ENCODE measurements around the gene ANKRD6. TPM values are rescaled to one million over a fixed set of nuclear protein-coding genes. Genes with fewer than 3 reads are reported as not detected.

The ANKRD6 gene
- total RNA-seq, 3 donors from 2014 or later, result 2.3 to 2.7 (median 2.7) TPM

DNA sequence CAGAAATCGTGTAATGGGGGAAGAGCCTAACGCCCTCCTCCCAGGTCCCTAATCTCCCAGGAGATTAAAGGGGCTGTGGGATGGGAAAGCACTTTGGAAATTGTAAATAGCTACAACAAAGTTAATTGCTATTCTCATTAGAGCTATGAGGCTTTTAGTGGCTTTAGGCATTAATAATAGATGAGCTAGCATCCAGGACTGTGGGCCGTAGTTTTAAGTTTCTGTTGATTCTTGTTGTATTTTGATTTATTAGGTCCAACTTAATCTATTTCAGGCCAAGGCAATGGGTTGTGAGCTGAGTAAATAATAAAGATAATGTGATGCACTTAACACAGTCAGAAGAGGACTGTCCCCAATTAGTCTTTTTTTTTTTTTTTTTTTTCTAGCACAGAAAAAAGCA, 67.7 kb downstream of the ANKRD6 start:
- ATAC-seq (no peak), DNase-seq (no peak)
- no peaks in the 10 kb centered on the region for H3K9me3 Mint-ChIP-seq
- no peaks in the 10 kb centered on the region for H3K27me3 Mint-ChIP-seq (ENCODE audit: low read depth)
- no peaks in the 10 kb centered on the region for H3K4me1 Mint-ChIP-seq (ENCODE audit: low read depth)
- H3K36me3 Mint-ChIP-seq (ENCODE audit: insufficient read depth), result no peaks in the 10 kb centered on the region
- H3K4me3 Mint-ChIP-seq, result no peak overlapping the region

DNA sequence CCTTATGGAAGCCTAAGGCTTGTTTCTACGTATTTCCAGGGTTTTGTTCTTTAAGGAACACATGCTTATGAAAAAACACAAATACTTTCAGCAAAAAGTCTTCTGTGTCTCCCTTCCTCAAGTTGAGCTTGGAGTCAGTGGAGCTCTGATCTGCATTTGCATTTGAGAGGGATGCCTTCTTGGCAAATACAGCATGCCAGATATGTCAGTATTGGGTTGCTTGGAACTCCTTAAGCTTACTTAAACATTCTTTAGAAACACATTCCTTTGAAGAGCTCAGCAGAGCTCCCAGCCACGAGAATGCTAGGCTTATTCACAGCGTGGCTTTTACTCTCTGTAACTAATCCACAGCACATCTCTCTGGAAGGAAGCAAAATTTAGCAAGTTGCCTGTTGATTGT, 68.3 kb downstream of the ANKRD6 start:
- Mint-ChIP-seq H3K4me1 (ENCODE audit: low read depth) (no peaks in the 10 kb centered on the region), H3K4me3 (no peak overlapping the region), H3K27me3 (ENCODE audit: low read depth) (no peaks in the 10 kb centered on the region), H3K36me3 (ENCODE audit: insufficient read depth) (no peaks in the 10 kb centered on the region), H3K9me3 (no peaks in the 10 kb centered on the region)
- DNase-seq, result no peak
- no peak for ATAC-seq

DNA sequence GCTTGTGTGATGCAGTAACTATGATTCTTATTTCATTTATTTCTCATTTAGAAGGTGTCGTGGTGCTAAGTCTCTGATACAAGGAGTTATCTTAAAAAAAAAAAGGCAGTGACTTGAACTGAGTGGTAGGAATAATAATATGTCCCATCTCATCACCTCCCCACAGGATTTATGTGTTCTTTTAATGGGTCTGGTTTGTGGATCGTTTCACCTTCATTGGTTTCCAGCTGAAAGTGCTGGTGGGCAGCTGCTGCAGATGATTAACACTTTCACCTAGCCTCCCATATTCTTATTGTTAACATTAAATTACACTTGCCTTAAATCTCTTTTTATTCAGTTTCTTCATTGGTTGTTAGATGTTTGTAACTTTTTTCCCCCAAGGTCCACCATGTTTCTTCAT, 68.8 kb downstream of the ANKRD6 start:
- ATAC-seq (no peak), DNase-seq (no peak)
- Mint-ChIP-seq H3K27me3 (ENCODE audit: low read depth) (no peaks in the 10 kb centered on the region), H3K9me3 (no peaks in the 10 kb centered on the region), H3K4me1 (ENCODE audit: low read depth) (no peaks in the 10 kb centered on the region), H3K4me3 (no peak overlapping the region), H3K36me3 (ENCODE audit: insufficient read depth) (no peaks in the 10 kb centered on the region)

DNA sequence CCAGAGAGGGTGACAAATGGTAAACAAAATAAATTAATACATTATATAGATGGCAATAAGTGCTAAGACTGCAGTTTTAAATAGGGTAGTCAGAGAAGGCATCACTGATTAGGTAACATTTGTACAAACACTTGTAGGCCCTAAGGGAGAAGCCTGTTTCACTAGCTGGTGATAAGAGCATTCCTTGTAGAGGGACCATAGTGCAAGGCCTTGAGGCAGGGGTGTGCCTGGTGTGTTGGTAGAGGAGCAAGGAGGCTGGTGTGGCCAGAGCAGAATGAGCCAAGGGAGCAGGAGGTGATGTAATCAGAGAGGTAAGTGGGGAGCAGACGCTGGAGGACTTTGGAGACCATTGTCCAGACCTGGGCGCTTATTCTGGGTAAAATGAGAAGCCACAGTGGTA, 70.7 kb downstream of the ANKRD6 start:
- H3K27me3 Mint-ChIP-seq (ENCODE audit: low read depth), result no peaks in the 10 kb centered on the region
- no peak for ATAC-seq
- H3K9me3 Mint-ChIP-seq, result no peaks in the 10 kb centered on the region
- H3K36me3 Mint-ChIP-seq (ENCODE audit: insufficient read depth), result no peaks in the 10 kb centered on the region
- H3K4me1 Mint-ChIP-seq (ENCODE audit: low read depth), result no peaks in the 10 kb centered on the region
- no peak overlapping the region for H3K4me3 Mint-ChIP-seq
- no peak for DNase-seq

DNA sequence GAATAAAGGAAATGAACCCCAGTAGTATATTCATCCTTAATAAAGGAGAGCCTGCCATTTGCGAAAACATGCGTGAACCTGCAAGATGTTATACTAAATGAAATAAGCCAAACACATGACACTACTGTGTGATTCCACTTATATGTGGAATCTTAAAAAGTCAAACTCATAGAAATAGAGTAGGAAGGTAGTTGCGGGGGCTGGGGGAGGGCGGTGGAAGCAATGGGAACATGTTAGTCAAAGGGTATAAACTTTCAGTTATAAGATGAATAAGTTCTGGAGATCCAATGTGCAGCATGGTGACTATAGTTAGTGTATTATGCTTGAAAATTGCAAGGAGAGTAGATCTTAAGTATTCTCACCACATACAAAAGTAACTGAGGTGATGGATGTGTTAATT, 72.9 kb downstream of the ANKRD6 start:
- no peaks in the 10 kb centered on the region for H3K36me3 Mint-ChIP-seq (ENCODE audit: insufficient read depth)
- no peak overlapping the region for H3K4me3 Mint-ChIP-seq
- DNase-seq (no peak), ATAC-seq (no peak)
- H3K27me3 Mint-ChIP-seq (ENCODE audit: low read depth), result no peaks in the 10 kb centered on the region
- peaks cover 3% of the 10 kb centered on the region for H3K4me1 Mint-ChIP-seq (ENCODE audit: low read depth)
- no peaks in the 10 kb centered on the region for H3K9me3 Mint-ChIP-seq

DNA sequence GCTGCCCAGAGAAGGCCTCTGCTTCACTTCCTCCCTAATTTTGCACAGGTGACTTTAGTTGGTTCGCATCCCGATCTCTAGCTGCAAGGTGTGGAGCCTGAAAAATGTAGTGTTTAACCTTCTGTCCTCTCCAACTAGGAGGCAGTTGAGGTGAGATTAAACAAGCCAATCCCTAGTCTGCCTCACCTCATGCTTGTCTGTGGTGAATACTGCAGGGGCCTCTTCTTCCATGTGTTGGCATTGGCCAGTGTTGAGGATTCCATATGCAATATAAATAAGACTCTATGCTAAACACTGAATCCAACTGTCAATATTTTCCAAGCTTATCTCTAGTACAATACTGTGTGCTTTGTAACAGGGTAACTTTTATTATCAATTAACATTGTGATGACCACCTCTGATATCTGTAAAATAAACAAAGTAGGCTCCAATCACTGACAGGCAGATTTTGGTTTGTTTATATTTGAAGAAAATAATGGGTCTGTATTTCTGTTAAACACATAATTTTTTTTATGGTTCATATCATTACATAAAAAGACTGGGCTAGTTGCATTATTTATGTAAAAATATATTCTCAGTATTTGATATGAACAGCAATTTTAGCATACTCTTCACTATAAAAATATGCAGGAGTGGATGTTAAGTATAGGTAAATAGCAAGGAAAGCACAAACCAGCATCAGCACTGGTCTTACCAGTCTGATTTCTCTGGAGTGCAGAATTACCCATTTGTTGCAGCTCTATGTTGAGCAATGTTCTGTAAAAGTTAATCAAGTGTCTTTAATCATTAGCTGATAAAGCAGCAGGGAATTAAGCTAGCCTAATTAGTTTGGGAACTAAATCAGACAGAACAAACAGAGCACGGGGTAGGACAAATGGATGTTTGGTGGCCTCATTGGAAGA, 74.0 kb downstream of the ANKRD6 start:
- no peaks in the 10 kb centered on the region for H3K27me3 Mint-ChIP-seq (ENCODE audit: low read depth)
- no peak for ATAC-seq
- no peaks in the 10 kb centered on the region for H3K9me3 Mint-ChIP-seq

DNA sequence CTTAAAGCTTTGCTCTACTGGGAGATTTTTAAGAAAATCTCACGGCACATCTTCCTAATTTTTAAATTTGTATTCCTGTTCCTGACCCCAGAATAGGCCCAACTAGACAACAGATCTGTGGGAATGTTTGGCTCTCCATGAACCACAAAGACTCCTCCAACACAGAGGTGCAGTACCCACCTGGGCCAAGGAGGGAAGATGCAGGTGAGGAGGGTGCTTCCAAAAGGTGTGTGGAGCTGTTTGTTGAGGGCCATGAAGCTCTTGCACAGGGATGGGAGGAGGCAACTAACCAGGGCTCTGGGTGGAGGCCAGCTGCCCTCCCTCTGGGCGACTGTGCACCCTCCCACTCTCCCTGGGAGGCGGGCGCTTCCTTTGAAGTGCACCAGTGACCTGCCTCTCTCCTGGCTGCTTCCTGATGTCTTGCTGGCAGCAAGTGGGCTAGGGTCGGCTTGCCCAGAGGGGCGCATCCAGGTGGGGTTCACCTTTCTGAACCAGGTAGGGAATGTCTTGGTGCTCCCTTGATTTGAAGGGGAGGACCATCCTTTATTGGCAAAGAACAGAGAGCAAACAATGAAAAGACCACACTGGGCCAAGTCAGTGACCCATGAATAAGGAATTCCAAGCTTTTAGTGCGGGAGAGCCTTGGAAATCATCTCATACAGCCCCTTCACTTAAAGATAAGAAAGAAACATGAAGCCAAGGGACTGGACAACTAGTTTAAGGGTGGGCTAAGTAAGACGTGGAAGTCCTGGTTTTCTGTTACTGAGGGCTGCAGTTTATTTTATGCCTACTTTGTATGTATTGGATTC, 76.0 kb downstream of the ANKRD6 start:
- DNase-seq, result no peak
- Mint-ChIP-seq H3K36me3 (ENCODE audit: insufficient read depth) (no peaks in the 10 kb centered on the region), H3K9me3 (no peaks in the 10 kb centered on the region), H3K27me3 (ENCODE audit: low read depth) (no peaks in the 10 kb centered on the region), H3K4me1 (ENCODE audit: low read depth) (peaks cover 3% of the 10 kb centered on the region), H3K4me3 (no peak overlapping the region)
- ATAC-seq, result no peak

More for the DNA sequence above, 74.0 kb downstream of the ANKRD6 start:
- Mint-ChIP-seq H3K36me3 (ENCODE audit: insufficient read depth) (no peaks in the 10 kb centered on the region), H3K4me3 (no peak overlapping the region), H3K4me1 (ENCODE audit: low read depth) (peaks cover 3% of the 10 kb centered on the region)
- no peak for DNase-seq

GRCh38 chr6:89509777-89510281, 76.9 kb downstream of the ANKRD6 start:
- Mint-ChIP-seq H3K27me3 (ENCODE audit: low read depth) (no peaks in the 10 kb centered on the region), H3K36me3 (ENCODE audit: insufficient read depth) (no peaks in the 10 kb centered on the region), H3K4me1 (ENCODE audit: low read depth) (peaks cover 3% of the 10 kb centered on the region), H3K4me3 (no peak overlapping the region), H3K9me3 (no peaks in the 10 kb centered on the region)
- DNase-seq (no peak), ATAC-seq (no peak)

- no peak for ATAC-seq
- H3K9me3 Mint-ChIP-seq, result no peaks in the 10 kb centered on the region
- H3K4me1 Mint-ChIP-seq (ENCODE audit: low read depth), result peaks cover 3% of the 10 kb centered on the region
- no peaks in the 10 kb centered on the region for H3K27me3 Mint-ChIP-seq (ENCODE audit: low read depth)
- H3K4me3 Mint-ChIP-seq, result no peak overlapping the region
- H3K36me3 Mint-ChIP-seq (ENCODE audit: insufficient read depth), result no peaks in the 10 kb centered on the region
- DNase-seq, result no peak
Measured at GRCh38 chr6:89510393-89510792, 77.4 kb downstream of the ANKRD6 start.

GRCh38 chr6:89518352-89519055, 85.6 kb downstream of the ANKRD6 start:
- ATAC-seq, result no peak
- DNase-seq, result no peak
- H3K4me1 Mint-ChIP-seq (ENCODE audit: low read depth), result no peaks in the 10 kb centered on the region
- H3K4me3 Mint-ChIP-seq, result no peak overlapping the region
- no peaks in the 10 kb centered on the region for H3K27me3 Mint-ChIP-seq (ENCODE audit: low read depth)
- H3K36me3 Mint-ChIP-seq (ENCODE audit: insufficient read depth), result no peaks in the 10 kb centered on the region
- H3K9me3 Mint-ChIP-seq, result no peaks in the 10 kb centered on the region

DNA sequence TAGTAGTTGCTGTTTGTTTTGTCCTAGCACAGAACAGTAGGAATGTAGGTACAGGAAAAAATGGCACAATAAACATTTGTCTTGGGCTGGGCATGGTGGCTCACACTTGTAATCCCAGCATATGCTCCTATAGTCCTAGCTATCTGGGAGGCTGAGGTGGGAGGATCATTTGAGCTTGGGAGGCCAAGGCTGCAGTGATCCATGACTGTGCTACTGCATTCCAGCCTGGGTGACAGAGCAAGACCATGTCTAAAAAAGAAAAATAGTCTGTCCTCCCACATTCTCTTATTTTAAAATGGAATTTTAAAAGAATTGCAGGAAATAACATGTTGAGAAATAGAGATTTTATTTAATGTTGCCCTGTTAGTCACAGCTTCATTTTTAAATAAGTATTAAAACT, 87.8 kb downstream of the ANKRD6 start:
- Mint-ChIP-seq H3K4me3 (no peak overlapping the region), H3K27me3 (ENCODE audit: low read depth) (no peaks in the 10 kb centered on the region), H3K9me3 (no peaks in the 10 kb centered on the region), H3K36me3 (ENCODE audit: insufficient read depth) (no peaks in the 10 kb centered on the region), H3K4me1 (ENCODE audit: low read depth) (no peaks in the 10 kb centered on the region)
- no peak for ATAC-seq
- DNase-seq, result no peak

DNA sequence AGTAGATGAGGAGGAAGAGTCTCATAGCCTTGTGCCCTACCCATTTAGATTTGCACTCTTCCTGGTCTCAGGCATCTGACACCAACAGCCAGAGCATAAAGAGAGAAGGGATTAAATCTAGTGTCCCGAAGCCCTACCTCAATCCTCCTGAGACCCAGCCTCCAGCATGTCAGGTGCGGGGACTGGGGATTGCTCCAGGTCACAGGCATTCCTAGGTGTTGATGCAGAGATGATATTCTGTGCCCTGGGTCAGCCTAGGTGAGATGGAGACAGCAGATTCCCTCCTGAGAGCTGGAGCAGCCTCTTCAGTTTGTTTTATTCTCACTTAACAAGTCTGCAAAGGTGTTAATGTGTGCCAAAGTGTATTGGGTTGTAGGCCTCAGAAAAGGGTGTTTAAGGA, 89.8 kb downstream of the ANKRD6 start:
- Mint-ChIP-seq H3K4me3 (no peak overlapping the region), H3K9me3 (no peaks in the 10 kb centered on the region)
- no peak for ATAC-seq

DNA sequence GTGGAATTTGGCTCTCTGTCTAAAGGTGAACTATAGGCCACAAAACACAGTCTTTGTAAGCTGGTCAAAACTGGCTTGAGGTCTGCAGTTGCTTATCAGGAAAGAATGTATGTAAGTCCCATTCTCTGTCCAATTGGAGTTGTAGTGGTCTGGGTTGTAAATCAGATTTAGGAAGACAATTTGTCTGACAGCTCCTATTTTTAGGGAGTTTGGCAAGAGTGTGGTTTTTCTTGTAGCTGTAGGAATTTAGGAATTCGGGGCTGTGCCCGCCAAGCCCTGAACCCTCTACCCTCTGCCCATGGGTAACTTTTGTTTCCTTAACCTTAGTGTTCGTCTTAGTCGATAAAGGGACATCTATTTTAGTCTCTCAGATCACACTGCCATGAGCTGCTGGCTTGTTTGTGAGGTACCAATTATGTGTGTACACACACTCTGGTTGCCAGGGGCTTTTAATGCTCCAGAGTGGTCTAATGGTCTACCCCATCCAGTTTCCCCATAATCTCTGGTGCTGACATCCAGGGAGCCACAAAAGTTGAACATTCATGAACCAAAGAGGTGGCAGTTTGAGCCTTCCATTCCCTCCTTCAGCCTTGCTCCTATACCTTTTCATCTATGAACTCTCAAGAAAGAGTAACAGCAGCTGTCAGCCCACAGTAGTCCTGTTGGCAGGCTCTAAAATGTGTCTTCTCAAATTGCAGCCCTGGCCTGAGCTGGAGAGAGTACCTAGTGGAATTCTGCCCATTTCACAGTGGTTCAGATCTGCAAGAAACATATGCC, 93.0 kb downstream of the ANKRD6 start:
- Mint-ChIP-seq H3K4me1 (ENCODE audit: low read depth) (peaks cover 2% of the 10 kb centered on the region), H3K9me3 (no peaks in the 10 kb centered on the region), H3K27me3 (ENCODE audit: low read depth) (no peaks in the 10 kb centered on the region), H3K4me3 (no peak overlapping the region), H3K36me3 (ENCODE audit: insufficient read depth) (no peaks in the 10 kb centered on the region)
- ATAC-seq (no peak), DNase-seq (no peak)

More for the DNA sequence above, 89.8 kb downstream of the ANKRD6 start:
- H3K36me3 Mint-ChIP-seq (ENCODE audit: insufficient read depth), result no peaks in the 10 kb centered on the region
- no peaks in the 10 kb centered on the region for H3K27me3 Mint-ChIP-seq (ENCODE audit: low read depth)
- DNase-seq, result no peak
- peaks cover 2% of the 10 kb centered on the region for H3K4me1 Mint-ChIP-seq (ENCODE audit: low read depth)

GRCh38 chr6:89526563-89526869, 93.6 kb downstream of the ANKRD6 start:
- no peaks in the 10 kb centered on the region for H3K9me3 Mint-ChIP-seq
- no peaks in the 10 kb centered on the region for H3K27me3 Mint-ChIP-seq (ENCODE audit: low read depth)
- H3K36me3 Mint-ChIP-seq (ENCODE audit: insufficient read depth), result no peaks in the 10 kb centered on the region
- no peak for ATAC-seq
- H3K4me3 Mint-ChIP-seq, result no peak overlapping the region
- H3K4me1 Mint-ChIP-seq (ENCODE audit: low read depth), result peaks cover 2% of the 10 kb centered on the region
- DNase-seq, result no peak

Measured in activated T-cell treated with anti-CD3 and anti-CD28 coated beads, Interleukin-2, amount 50 U/mL, for 4 hours (primary cell).